ENCODE data around the gene PPP4R3B.

DNA sequence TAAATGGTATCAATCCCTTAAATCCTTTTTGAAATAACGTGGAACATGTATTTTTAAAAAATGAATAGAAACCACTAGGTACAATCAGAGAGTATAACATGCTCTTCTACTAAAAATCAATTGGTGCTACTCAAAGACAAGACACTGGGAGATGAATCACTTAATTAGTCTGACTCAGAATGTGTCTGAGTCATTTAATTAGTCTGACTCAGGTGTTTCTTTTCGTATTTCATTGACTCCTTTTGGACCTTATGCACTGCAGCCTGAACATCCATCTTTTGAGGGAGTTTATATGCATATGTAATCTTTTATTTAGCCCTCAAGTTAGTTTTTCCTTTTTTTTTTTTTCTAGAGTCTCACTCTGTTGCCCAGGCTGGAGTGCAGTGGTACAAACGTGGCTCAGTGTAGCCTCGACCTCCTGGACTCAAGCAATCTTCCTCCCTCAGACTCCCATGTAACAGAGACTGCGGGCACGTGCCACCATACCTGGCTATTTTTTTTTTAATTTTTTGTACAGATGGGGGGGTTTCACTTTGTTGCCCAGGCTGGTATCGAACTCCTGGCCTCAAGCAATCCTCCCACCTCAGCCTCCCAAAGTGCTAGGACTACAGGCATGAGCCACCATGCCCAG is 26.5 kb downstream of the PPP4R3B start:
- TF ChIP-seq EZH2phosphoT487 (IDR thresholded peaks at IDR 0.05; ENCODE audit: unreplicated experiment) = no peak
- TF ChIP-seq EZH2 (IDR thresholded peaks at IDR 0.05; ENCODE audit: low read depth, unreplicated experiment) = no peak

Measured in GM23338 (cell line).